Activated gamma-delta T cell treated with anti-CD3 and anti-CD28 coated beads, Interleukin-2, amount 50 U/mL, for 16 hours (primary cell): ENCODE measurements around the gene SP3.

ENCODE experiments used
- DNase-seq: peaks from one replicate; pipeline ENCODE4 v3.0.0-alpha.2; 2020; ENCODE audit warnings: low read depth

The SP3 gene

DNA sequence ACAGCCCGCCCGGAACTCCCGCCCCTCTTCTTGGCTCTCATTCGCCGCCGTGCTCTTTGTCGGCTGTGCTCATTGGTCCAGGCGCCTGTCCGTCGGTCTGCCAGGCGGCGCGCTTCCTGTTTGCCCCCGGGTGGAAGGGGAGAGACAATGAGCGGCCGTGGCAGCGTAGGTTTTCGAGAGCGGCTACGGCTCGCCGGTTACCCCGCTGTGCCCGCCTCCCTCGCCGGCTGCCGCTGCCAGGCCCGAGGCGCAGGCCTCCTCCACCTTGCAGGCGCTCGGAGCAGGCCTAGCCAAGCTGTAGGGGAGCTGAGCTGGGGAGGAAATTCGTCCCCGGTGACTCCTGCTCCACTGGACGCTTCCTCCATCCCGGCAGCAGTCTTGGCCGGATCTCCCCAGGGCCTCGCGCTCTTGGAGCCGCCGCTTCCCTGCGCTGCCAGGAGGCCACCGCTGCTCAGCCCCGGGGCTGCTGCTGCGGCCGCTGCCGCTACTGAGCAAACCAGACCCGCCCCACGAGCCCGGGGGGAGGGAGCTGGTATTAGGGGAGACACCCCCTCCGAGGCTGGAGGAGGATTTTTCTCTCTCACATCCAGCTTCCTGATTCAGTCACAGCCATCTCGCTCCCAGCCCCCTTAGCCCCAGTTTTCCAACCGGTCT is at the start of gene SP3:
Gene SP3 (minus strand): TSS at position 2 of the 654 bp plus-strand sequence. CDS start 202 bp downstream, outside the sequence.
- DNase-seq, result peak; percentile 93

DNA sequence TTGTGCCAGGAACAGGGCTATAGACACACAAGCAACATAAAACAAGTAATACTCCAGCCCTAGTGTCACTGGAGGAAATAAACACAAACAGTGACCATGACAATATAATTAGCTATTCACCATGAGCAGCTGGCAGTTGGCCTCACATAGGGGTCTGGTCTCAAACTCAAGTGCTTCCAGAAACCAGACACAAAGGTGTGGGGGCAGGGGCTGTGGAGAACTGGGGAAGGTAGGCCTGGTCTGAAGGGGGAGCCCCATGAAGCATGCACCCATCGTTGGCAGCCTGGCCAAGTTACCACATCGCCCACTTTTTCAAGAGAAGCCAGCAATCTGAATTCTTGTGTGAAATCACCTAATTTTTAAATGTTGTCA is 49.5 kb upstream of the SP3 start:
- DNase-seq, result no peak

GRCh38 chr2:174014011-174014698 is 49.0 kb upstream of the SP3 start:
- DNase-seq, result no peak

GRCh38 chr2:174013315-174013751 is 48.2 kb upstream of the SP3 start:
- no peak for DNase-seq

DNA sequence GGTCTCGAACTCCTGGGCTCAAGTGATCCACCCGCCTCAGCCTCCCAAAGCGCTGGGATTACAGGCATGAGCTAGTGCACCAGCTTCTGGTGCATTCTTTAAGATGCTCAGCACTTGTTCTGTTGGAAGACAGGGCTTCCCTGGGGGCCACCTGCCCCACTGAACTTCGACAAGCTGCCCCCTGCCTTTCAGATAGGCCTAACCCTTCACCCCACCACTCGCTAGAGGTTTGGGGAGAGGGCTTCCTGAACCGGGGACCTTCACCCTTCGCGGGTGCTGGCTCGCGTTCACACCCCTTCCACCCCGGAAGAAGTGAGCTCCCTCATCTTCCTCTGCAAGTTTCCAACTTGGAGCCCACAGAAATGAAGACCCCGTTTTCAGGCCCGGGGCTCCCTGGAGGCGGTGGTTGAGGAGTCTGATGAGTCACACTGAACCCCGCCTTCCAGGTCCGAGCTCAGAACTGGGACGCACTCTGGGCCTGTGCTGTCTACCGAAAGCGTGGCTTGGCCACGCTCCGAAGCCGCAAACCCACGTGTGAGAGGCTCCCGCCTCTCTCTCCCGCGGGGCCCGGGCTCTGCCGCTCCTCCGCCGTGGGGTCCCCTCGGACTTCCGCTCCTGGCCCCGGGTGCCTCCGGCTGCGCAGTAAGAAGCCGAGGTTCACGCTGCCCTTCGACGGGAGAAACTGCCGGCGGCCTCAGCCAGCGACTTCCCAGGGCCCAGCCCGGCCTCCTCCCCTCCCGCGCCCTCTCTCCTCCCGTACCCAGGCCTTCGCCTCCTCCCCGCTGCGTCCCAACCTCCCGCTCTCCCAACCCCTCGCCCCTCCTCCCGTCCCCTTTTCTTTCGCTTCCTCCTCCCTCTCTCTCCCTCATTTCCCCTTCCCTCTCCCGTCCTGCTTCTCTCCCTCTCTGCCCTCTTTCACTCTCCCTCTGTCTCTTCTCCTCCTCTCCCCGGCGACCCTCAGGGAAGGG is 47.5 kb upstream of the SP3 start:
- DNase-seq, result peak; percentile 9

- DNase-seq, result no peak
These were observed 46.6 kb upstream of the SP3 start for GRCh38 chr2:174011796-174012195.

- DNase-seq, result no peak
These were observed 46.0 kb upstream of the SP3 start for GRCh38 chr2:174011173-174011572.

DNA sequence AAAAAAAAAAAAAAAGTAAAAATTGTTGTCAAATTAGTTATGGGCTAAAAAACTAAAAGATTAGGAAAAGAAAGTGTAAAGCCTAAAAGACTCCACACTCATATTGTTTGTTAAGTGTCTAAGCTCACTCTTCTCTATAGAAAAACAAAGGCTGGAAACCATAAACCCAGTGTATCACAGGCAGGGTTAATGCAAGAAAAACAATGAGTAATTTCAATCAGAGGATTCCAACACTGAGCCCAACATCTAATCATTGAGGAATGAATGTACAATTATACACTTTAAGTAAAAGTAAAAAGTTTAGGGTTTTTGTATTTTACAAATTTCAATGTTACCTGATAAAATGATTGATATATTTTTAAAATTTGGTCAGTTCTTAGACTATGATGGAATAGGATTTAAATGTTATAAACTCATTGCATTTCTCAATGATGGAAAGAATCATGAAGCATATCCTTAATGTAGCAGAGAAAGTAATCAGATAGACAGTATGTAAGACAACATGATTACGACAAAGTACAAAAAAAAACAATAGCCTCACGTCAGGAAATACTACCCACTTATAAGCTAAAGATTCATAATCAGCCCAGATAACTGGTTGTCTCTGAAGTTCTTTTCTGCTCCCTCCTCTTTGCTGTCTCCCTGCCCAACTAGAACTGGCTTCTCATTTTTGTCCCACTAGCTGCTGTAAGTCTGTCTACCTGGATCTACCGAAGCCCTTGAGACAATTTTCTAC is 44.5 kb upstream of the SP3 start:
- DNase-seq, result no peak

- no peak for DNase-seq
These were observed 43.5 kb upstream of the SP3 start for GRCh38 chr2:174008720-174009119.

DNA sequence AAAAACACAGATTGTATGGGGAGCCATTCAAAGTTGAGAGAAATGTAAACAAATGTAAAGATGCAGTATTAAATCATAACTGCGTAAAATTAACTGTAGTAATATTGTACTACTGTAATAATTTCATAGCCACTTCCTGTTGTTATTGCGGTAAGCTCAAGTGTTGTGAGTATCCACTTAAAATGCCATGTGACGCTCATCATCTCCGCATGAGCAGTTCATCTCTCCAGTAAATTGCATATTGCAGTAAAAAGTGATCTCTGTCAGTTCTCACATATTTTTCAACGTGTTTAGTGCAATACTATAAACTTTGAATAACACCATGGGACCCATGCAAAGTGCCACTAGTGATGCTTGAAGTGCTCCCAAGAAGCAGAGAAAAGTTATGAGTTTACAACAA is 41.8 kb upstream of the SP3 start:
- DNase-seq, result no peak

DNA sequence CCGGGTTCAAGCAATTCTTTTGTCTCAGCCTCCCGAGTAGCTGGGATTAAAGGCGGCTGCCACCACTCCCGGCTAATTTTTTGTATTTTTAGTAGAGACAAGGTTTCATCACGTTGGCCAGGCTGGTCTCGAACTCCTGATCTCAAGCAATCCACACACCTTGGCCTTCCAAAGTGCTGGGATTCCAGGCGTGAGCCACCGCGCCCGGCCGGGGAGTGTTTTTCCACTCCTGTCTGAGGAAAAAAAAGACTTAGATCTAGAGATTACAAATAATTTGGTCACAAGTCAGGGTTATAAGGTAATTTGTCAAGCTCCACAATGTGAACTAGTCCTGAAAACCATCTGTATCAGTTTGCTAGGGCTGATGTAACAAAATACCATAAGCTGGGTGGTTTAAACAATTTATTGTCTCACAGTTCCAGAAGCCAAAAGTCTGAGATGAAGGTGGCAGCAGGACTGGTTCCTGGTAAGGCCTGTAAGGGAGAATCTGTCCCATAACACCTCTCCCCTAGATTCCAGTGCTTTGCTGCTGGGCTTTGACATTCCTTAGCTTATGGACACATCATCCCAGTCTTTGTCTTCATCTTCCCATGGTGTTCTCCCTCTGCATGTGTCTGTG is 40.7 kb upstream of the SP3 start:
- no peak for DNase-seq

DNA sequence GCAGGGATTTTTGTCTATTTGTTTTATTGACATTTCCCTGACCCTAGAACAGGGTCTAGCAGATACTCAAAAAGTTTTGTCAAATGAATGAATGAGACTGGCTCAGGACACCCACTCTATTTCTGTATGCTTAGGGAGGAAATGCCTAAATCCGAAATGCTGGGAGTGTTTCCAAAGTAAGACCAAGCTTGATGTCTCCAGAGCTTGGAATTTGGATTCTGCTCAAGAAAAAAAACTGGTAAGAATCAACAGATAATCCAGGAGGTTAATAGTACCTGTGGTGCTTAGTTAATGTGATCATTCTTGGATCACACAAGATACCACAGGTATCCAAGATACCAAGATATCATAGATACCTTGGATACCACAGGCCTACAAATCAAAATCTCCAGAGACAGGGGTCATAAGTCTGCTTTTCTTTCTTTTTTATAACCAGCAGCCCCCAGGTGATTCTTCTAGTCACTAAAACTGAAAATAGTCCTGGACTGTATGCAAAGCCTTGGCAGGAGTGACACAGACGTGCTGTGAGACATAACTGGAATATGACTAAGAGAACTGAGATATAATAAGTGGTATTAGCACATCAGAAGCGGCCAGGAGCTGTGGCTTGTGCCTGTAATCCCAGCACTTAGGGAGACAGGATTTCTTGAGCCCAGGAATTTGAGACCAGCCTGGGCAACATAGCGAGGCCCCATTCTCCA is 39.9 kb upstream of the SP3 start:
- DNase-seq, result no peak

GRCh38 chr2:174003720-174004695 is 38.8 kb upstream of the SP3 start:
- DNase-seq, result no peak

DNA sequence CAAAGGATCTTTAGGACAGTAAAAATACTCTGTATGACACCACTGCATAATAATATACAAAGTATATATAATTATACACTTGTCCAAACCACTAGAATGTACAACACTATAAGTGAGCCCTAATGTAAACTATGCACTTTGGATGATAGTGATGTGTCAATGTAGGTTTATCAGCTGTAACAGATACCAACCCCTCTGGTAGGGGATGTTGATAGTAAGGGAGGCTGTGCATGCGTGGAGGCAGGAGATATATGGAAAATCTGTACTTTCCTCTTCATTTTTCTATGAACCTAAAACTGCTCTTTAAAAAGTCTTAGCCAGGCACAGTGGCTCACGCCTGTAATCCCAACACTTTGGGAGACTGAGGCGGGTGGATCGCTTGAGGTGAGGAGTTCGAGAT is 37.5 kb upstream of the SP3 start:
- DNase-seq, result no peak

- no peak for DNase-seq
These were observed 35.9 kb upstream of the SP3 start for GRCh38 chr2:174001107-174001506.

- no peak for DNase-seq
These were observed 34.6 kb upstream of the SP3 start for GRCh38 chr2:173999724-174000123.

GRCh38 chr2:173999272-173999671 is 34.1 kb upstream of the SP3 start:
- no peak for DNase-seq

DNA sequence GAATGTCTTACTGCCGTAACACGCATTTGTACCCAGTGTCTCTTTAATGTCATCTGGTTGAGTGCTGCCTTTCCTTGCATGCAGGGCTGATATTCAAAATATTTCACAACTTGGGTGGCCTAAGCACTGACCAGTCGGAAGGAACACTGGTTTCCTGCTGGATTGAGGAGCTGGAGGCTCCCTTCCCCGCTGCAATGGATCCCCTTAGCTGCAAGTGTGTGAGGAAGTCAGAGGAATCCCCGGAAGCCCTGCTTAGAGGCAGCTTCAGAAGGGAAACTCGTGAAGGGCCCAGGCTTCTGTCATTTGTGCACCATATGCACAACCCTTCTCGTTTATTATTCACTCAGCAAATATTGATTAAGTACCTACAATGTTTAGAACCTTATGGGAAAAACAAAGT is 33.2 kb upstream of the SP3 start:
- DNase-seq, result no peak

DNA sequence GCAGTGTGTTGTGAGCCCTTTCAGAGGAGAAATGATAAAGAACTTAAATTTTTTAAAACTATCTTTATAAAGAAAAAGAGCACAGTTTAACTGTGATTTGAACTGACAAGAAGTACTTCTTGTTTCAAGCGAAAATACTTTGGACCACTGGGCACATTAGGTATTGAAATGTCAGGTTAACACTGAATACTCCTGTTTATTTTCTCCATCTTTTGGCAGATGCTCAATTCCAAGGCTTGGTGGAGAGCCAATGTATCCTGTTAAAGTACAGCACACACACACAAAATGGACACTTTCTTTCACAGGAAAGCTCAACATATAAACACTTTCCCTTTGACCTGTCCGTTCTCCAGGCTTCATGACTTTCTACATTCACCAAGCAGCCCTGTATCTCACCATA is 32.6 kb upstream of the SP3 start:
- DNase-seq, result no peak

GRCh38 chr2:173997269-173997668 is 32.1 kb upstream of the SP3 start:
- DNase-seq, result no peak
